HFF-Myc (cell line): ENCODE measurements around the gene ALKAL2.

ENCODE experiments used
- DNase-seq: peaks from one replicate; pipeline ENCODE4 v3.0.0-alpha.2; 2011; ENCODE audit warnings: low read depth; ENCODE audit errors: extremely low read depth
- H3K4me3 ChIP-seq: replicated peaks from 2 replicates; pipeline ENCODE4 v1.5.1; 2011; ENCODE audit warnings: low read depth, mild to moderate bottlenecking, control low read depth, low read length
- CTCF ChIP-seq: IDR thresholded peaks from 2 replicates; pipeline ENCODE4 v1.5.1; 2012; ENCODE audit warnings: mild to moderate bottlenecking, low read depth, low read length, control low read depth; ENCODE audit errors: missing control alignments

Gene ALKAL2

GRCh38 chr2:279956-280649 is 7.8 kb downstream of the ALKAL2 start:
- TF ChIP-seq CTCF: no peak
- DNase-seq: no peak
- H3K4me3 ChIP-seq: no peak overlapping the region

- no peak for DNase-seq
- TF ChIP-seq CTCF: no peak
- no peak overlapping the region for H3K4me3 ChIP-seq
Measured at GRCh38 chr2:279366-279765, 8.5 kb downstream of the ALKAL2 start.

- DNase-seq: no peak
- no peak for TF ChIP-seq CTCF
- H3K4me3 ChIP-seq: no peak overlapping the region
Measured at GRCh38 chr2:278927-279320, 9.0 kb downstream of the ALKAL2 start.

- no peak overlapping the region for H3K4me3 ChIP-seq
- no peak for DNase-seq
- TF ChIP-seq CTCF: no peak
Measured at GRCh38 chr2:278312-278926, 9.5 kb downstream of the ALKAL2 start.

- no peak overlapping the region for H3K4me3 ChIP-seq
- no peak for DNase-seq
- no peak for TF ChIP-seq CTCF
Measured at GRCh38 chr2:275466-275865, 12.4 kb downstream of the ALKAL2 start.

GRCh38 chr2:274503-274902 is 13.4 kb downstream of the ALKAL2 start:
- TF ChIP-seq CTCF: peak; percentile 18
- DNase-seq: no peak
- no peak overlapping the region for H3K4me3 ChIP-seq
